WTC11 (cell line): ENCODE results near the gene CAMK2G. TPM values are rescaled to one million over a fixed set of nuclear protein-coding genes. Genes with fewer than 3 reads are reported as not detected.

Source experiments
- ATAC-seq: fragments of 200-7000 bp; cut with Tn5 transposase; 2 replicates; pipeline ENCODE4 v1.10.0; 2021; ENCODE audit warnings: mild to moderate bottlenecking, moderate library complexity
- CTCF ChIA-PET: fragments of 300-600 bp; sonication (Branson Sonifier 250); formaldehyde crosslinking; loops from one replicate; lab custom pipeline; 2021; ENCODE audit warnings: antibody characterized with exemption; lab: Charles Lee
- POLR2A ChIA-PET: fragments of 350-600 bp; sonication (Branson Sonifier 250); formaldehyde crosslinking; loops from one replicate; lab custom pipeline; 2021; ENCODE audit warnings: antibody characterized with exemption; lab: Charles Lee
- DNase-seq: peaks from one replicate; pipeline ENCODE4 v3.0.0; 2021; ENCODE audit warnings: low spot score
- H3K27ac Mint-ChIP-seq: 2 replicates; pipeline ENCODE4 v1.8.0; 2021; ENCODE audit warnings: mixed read lengths
- H3K27me3 Mint-ChIP-seq: 2 replicates; pipeline ENCODE4 v1.8.0; 2021; ENCODE audit warnings: low read depth, mild to moderate bottlenecking, moderate library complexity, mixed read lengths
- H3K36me3 Mint-ChIP-seq: 2 replicates; pipeline ENCODE4 v1.8.0; 2021; ENCODE audit warnings: mixed read lengths
- H3K4me1 Mint-ChIP-seq: 2 replicates; pipeline ENCODE4 v1.8.0; 2022; ENCODE audit warnings: mixed read lengths
- H3K4me3 Mint-ChIP-seq: 2 replicates; pipeline ENCODE4 v1.8.0; 2021; ENCODE audit warnings: mild to moderate bottlenecking, moderate library complexity, mixed read lengths
- H3K9me3 Mint-ChIP-seq: 2 replicates; pipeline ENCODE4 v1.8.0; 2021; ENCODE audit warnings: mixed read lengths
- CREB1 ChIP-seq: sonication (generic); formaldehyde crosslinking; IDR thresholded peaks from 2 replicates; pipeline ENCODE4 v1.8.0; 2023; ENCODE audit warnings: mild to moderate bottlenecking, missing genetic modification reagents
- CREM ChIP-seq: sonication (generic); formaldehyde crosslinking; IDR thresholded peaks from 2 replicates; pipeline ENCODE4 v1.8.1; 2022; ENCODE audit warnings: mild to moderate bottlenecking, missing genetic modification reagents, moderate library complexity
- CTCF ChIP-seq: fragments of 200-600 bp; IDR thresholded peaks from 2 replicates; pipeline ENCODE4 v1.8.0; 2022; ENCODE audit warnings: antibody characterized with exemption
- FOXK1 ChIP-seq: sonication (generic); formaldehyde crosslinking; IDR thresholded peaks from 2 replicates; pipeline ENCODE4 v1.8.0; 2022; ENCODE audit warnings: mild to moderate bottlenecking, moderate library complexity, missing genetic modification reagents
- HMGA2 ChIP-seq: fragments of 250-450 bp; sonication (Bioruptor Pico); IDR thresholded peaks from 2 replicates; pipeline ENCODE4 v1.4.0; 2021; ENCODE audit warnings: mild to moderate bottlenecking, moderate library complexity
- HMGXB4 ChIP-seq: sonication (generic); formaldehyde crosslinking; IDR thresholded peaks from 2 replicates; pipeline ENCODE4 v1.8.1; 2023; ENCODE audit warnings: mild to moderate bottlenecking, moderate library complexity, missing genetic modification reagents
- IRF2 ChIP-seq: sonication (generic); formaldehyde crosslinking; IDR thresholded peaks from 2 replicates; pipeline ENCODE4 v1.8.0; 2022; ENCODE audit warnings: low read depth, missing genetic modification reagents, borderline replicate concordance
- NFE2L1 ChIP-seq: sonication (generic); formaldehyde crosslinking; IDR thresholded peaks from 2 replicates; pipeline ENCODE4 v1.8.1; 2023; ENCODE audit warnings: missing genetic modification reagents
- PRDM15 ChIP-seq: sonication (generic); formaldehyde crosslinking; IDR thresholded peaks from 2 replicates; pipeline ENCODE4 v1.8.0; 2022; ENCODE audit warnings: missing genetic modification reagents
- SOX15 ChIP-seq: fragments of 250-450 bp; sonication (Bioruptor Pico); IDR thresholded peaks from 2 replicates; pipeline ENCODE4 v1.9.0; 2021; ENCODE audit warnings: mild to moderate bottlenecking
- SP1 ChIP-seq: sonication (generic); formaldehyde crosslinking; conservative IDR thresholded peaks from 2 replicates; pipeline ENCODE4 v1.8.1; 2022; ENCODE audit warnings: missing genetic modification reagents
- ZBTB21 ChIP-seq: sonication (generic); formaldehyde crosslinking; IDR thresholded peaks from 2 replicates; pipeline ENCODE4 v1.8.1; 2023; ENCODE audit warnings: mild to moderate bottlenecking, missing genetic modification reagents, borderline replicate concordance
- ZNF317 ChIP-seq: sonication (generic); formaldehyde crosslinking; IDR thresholded peaks from 2 replicates; pipeline ENCODE4 v1.8.1; 2023; ENCODE audit warnings: low read depth, mild to moderate bottlenecking, moderate library complexity, missing genetic modification reagents, borderline replicate concordance
- ZNF396 ChIP-seq: fragments of 250-450 bp; sonication (Bioruptor Pico); IDR thresholded peaks from 2 replicates; pipeline ENCODE4 v1.8.0; 2021; ENCODE audit warnings: mild to moderate bottlenecking, moderate library complexity, borderline replicate concordance
- ZNF671 ChIP-seq: fragments of 250-450 bp; sonication (Bioruptor Pico); IDR thresholded peaks from 2 replicates; pipeline ENCODE4 v1.8.0; 2021; ENCODE audit warnings: mild to moderate bottlenecking
- total RNA-seq: library from RNA; stranded (reverse); gene quantifications from 3 replicates; pipeline ENCODE4 v1.2.3, GENCODE V29; 2021
- TF ChIP-seq, protein P1 (sequence below): sonication (generic); formaldehyde crosslinking; IDR thresholded peaks from 2 replicates; pipeline ENCODE4 v1.8.0; 2022; ENCODE audit warnings: mild to moderate bottlenecking, missing genetic modification reagents
- TF ChIP-seq, protein P2 (sequence below): fragments of 250-450 bp; sonication (Bioruptor Pico); IDR thresholded peaks from 2 replicates; pipeline ENCODE4 v1.9.0; 2021; ENCODE audit warnings: moderate library complexity, mild to moderate bottlenecking, inconsistent platforms, borderline replicate concordance
- TF ChIP-seq, protein P3 (sequence below): fragments of 250-450 bp; sonication (Bioruptor Pico); conservative IDR thresholded peaks from 2 replicates; pipeline ENCODE4 v1.9.0; 2021; ENCODE audit warnings: mild to moderate bottlenecking
- TF ChIP-seq, protein P4 (sequence below): sonication (generic); formaldehyde crosslinking; IDR thresholded peaks from 2 replicates; pipeline ENCODE4 v1.8.0; 2022; ENCODE audit warnings: mild to moderate bottlenecking, missing genetic modification reagents

The CAMK2G gene
- total RNA-seq, 1 experiment from 2014 or later = 34.9 TPM

GRCh38 chr10:73908853-73909539 lies 34.6 kb upstream of the CAMK2G start:
- POLR2A ChIA-PET = no interaction called here
- Mint-ChIP-seq H3K9me3 (no peaks in the 10 kb centered on the region), H3K27me3 (peaks cover 46% of the 10 kb centered on the region), H3K36me3 (no peaks in the 10 kb centered on the region), H3K4me1 (peaks cover 60% of the 10 kb centered on the region), H3K4me3 (no peak overlapping the region), H3K27ac (no peak overlapping the region)
- no peak for DNase-seq
- no peak for ATAC-seq
- TF ChIP-seq NFE2L1 (CRISPR knock-in tag) = no peak
- TF ChIP-seq PRDM15 (CRISPR knock-in tag) = no peak
- no peak for TF ChIP-seq HMGXB4 (CRISPR knock-in tag)
- no peak for TF ChIP-seq CTCF
- TF ChIP-seq ZBTB21 = no peak
- TF ChIP-seq, protein P1, sequence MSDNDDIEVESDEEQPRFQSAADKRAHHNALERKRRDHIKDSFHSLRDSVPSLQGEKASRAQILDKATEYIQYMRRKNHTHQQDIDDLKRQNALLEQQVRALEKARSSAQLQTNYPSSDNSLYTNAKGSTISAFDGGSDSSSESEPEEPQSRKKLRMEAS (CRISPR knock-in tag) = no peak
- TF ChIP-seq, protein P2, sequence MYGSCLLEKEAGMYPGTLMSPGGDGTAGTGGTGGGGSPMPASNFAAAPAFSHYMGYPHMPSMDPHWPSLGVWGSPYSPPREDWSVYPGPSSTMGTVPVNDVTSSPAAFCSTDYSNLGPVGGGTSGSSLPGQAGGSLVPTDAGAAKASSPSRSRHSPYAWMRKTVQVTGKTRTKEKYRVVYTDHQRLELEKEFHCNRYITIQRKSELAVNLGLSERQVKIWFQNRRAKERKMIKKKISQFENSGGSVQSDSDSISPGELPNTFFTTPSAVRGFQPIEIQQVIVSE (CRISPR knock-in tag) = no peak
- no peak for TF ChIP-seq SP1 (CRISPR knock-in tag)
- TF ChIP-seq ZNF671 (CRISPR knock-in tag) = no peak
- TF ChIP-seq, protein P3, sequence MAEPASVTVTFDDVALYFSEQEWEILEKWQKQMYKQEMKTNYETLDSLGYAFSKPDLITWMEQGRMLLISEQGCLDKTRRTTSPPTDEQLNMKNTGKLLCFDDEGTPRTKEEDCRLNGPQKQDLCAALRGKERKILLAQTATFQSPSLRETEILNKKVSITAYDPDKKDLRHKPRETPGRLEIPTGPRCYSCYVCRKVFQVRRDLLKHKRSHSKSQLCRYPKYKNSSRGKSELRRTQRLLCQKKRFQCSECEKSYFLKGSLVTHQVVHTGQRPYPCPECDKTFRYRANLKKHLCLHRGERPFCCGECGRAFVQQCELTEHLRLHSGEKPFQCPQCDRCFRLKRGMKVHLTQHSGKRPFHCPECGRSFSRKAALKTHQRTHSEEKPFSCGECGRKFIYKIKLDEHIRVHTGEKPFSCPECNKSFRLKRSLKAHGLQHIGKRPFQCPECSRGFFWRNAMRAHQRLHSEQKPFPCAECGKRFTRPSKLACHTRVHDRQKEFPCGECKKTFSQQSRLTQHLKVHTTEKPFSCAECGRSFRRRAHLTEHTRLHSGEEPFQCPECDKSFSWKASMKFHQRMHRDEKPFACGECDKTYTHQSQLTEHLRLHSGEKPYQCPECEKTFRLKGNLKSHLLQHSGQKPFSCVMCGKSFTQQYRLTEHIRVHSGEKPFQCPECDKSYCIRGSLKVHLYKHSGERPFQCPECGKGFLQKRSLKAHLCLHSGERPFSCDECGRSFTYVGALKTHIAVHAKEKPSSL = no peak
- CTCF ChIA-PET = interaction anchor here (0.6 to 4.3 kb wide), 3 partner anchors 22 to 88 kb away, joined by 3 to 15 read pairs (median 4); no protein-coding TSS in a partner anchor

DNA sequence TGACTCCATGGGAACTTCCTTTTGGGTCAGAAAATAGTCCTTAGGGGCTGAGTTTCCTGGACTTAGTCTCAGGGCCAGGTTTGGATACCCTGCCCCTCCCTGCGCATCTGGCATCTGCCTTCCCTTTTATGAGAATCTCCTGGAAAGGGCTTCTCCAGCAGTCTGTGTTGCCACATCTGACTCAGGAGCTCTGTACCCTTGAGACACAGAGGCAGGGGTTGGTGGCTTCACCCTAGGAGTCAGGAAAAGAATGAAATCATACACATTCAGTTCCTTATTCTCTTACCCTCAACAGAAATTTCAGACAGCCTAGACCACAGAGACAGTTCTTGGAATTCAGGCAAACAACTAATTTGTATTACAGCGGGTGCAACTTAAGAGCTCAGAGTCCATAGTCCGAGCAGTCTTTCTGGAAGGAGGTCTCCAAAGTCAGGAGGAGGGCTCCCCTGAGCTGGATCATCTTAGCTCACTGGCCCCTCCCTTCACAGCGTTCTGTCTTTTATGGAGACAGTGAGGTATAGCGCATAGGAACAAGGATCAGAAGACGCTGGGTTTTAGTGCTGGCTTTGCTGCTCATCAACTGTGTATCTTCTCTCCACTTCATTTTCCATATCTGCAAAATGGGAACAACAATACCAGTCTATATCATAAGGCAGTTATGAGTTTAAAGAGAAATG lies 33.6 kb upstream of the CAMK2G start:
- Mint-ChIP-seq H3K9me3 (no peaks in the 10 kb centered on the region), H3K27ac (no peak overlapping the region), H3K36me3 (no peaks in the 10 kb centered on the region), H3K27me3 (peaks cover 36% of the 10 kb centered on the region), H3K4me3 (no peak overlapping the region), H3K4me1 (peaks cover 54% of the 10 kb centered on the region)
- ChIA-PET CTCF (interaction anchor here (0.7 to 4.3 kb wide), 3 partner anchors 22 to 41 kb away, joined by 3 to 15 read pairs (median 3); no protein-coding TSS in a partner anchor), POLR2A (no interaction called here)
- ATAC-seq = no peak
- DNase-seq = no peak
- TF ChIP-seq ZNF396 (no peak), HMGA2 (no peak), HMGXB4 (CRISPR knock-in tag) (no peak), IRF2 (CRISPR knock-in tag) (no peak), CREM (CRISPR knock-in tag) (no peak), SOX15 (CRISPR knock-in tag) (no peak), FOXK1 (CRISPR knock-in tag) (no peak), CREB1 (CRISPR knock-in tag) (no peak), ZNF671 (CRISPR knock-in tag) (no peak), SP1 (CRISPR knock-in tag) (no peak), ZNF317 (CRISPR knock-in tag) (no peak)
- TF ChIP-seq, protein P4, sequence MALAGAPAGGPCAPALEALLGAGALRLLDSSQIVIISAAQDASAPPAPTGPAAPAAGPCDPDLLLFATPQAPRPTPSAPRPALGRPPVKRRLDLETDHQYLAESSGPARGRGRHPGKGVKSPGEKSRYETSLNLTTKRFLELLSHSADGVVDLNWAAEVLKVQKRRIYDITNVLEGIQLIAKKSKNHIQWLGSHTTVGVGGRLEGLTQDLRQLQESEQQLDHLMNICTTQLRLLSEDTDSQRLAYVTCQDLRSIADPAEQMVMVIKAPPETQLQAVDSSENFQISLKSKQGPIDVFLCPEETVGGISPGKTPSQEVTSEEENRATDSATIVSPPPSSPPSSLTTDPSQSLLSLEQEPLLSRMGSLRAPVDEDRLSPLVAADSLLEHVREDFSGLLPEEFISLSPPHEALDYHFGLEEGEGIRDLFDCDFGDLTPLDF (CRISPR knock-in tag) = no peak
